ENCODE results near the gene RFK.

Gene RFK

DNA sequence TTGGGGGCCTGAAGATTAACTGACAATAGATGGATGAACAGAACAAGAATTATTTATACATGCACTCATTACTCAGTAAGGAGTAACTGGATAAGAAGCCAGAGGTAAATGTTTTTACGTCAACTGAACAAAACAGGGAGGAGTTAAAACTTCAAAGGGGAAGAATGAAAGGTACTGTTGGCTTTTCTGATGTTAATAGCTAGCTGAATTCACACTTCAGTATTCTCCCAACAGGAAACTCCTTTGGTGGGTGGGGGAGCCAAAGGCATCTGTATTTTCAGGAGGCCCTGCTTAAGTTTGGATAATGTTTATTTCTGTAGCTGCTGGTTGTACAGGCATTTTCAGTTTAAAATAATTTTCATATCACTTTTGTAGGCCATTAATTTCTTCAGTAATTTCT, 23.2 kb upstream of the RFK start:
- H3K79me2 ChIP-seq = no peaks in the 10 kb centered on the region
- TF ChIP-seq, protein P1, sequence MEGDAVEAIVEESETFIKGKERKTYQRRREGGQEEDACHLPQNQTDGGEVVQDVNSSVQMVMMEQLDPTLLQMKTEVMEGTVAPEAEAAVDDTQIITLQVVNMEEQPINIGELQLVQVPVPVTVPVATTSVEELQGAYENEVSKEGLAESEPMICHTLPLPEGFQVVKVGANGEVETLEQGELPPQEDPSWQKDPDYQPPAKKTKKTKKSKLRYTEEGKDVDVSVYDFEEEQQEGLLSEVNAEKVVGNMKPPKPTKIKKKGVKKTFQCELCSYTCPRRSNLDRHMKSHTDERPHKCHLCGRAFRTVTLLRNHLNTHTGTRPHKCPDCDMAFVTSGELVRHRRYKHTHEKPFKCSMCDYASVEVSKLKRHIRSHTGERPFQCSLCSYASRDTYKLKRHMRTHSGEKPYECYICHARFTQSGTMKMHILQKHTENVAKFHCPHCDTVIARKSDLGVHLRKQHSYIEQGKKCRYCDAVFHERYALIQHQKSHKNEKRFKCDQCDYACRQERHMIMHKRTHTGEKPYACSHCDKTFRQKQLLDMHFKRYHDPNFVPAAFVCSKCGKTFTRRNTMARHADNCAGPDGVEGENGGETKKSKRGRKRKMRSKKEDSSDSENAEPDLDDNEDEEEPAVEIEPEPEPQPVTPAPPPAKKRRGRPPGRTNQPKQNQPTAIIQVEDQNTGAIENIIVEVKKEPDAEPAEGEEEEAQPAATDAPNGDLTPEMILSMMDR (IDR thresholded peaks at IDR 0.05) = no peak
- H3K9ac ChIP-seq = no peak overlapping the region
- no peak overlapping the region for H2AFZ ChIP-seq
- H3K27me3 ChIP-seq (ENCODE audit: control insufficient read depth, insufficient read depth, low read length) = no peaks in the 10 kb centered on the region
- H3K9me3 ChIP-seq (ENCODE audit: control insufficient read depth, low read length) = no peaks in the 10 kb centered on the region
- no peak overlapping the region for H3K27ac ChIP-seq
- H3K36me3 ChIP-seq (ENCODE audit: control insufficient read depth, insufficient read depth, low read length) = no peaks in the 10 kb centered on the region
- no peak overlapping the region for H3K4me3 ChIP-seq (ENCODE audit: low read depth, low read length)
- no peak overlapping the region for H3K4me2 ChIP-seq (ENCODE audit: low read length)
- no peaks in the 10 kb centered on the region for H3K4me1 ChIP-seq

DNA sequence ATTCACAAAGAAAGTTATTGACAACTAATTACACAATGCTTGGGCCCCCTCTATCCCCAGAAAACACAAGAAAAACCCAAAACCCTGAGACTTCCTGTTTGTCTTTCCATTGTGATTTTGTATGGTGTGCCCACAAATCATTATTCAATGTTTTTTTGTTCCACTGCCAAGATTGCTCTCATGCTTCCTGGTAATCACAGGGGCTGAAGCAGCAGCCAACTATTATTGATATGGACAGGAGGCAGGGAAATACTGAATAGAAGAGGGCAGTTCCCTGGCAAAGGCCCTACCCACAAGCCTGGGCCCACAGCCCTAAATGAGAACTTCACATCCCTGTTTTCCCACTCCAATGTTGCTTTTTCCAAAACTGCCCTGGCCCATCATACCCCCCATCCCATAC, 21.5 kb upstream of the RFK start:
- H3K4me2 ChIP-seq (ENCODE audit: low read length) = no peak overlapping the region
- H3K4me3 ChIP-seq (ENCODE audit: low read depth, low read length) = no peak overlapping the region
- no peak overlapping the region for H3K27ac ChIP-seq
- TF ChIP-seq, protein P1 (IDR thresholded peaks at IDR 0.05) = no peak
- no peak overlapping the region for H2AFZ ChIP-seq
- H3K9me3 ChIP-seq (ENCODE audit: control insufficient read depth, low read length) = no peaks in the 10 kb centered on the region
- no peak overlapping the region for H3K9ac ChIP-seq
- H3K27me3 ChIP-seq (ENCODE audit: control insufficient read depth, insufficient read depth, low read length) = no peaks in the 10 kb centered on the region
- H3K79me2 ChIP-seq = no peaks in the 10 kb centered on the region
- no peaks in the 10 kb centered on the region for H3K4me1 ChIP-seq
- H3K36me3 ChIP-seq (ENCODE audit: control insufficient read depth, insufficient read depth, low read length) = no peaks in the 10 kb centered on the region

DNA sequence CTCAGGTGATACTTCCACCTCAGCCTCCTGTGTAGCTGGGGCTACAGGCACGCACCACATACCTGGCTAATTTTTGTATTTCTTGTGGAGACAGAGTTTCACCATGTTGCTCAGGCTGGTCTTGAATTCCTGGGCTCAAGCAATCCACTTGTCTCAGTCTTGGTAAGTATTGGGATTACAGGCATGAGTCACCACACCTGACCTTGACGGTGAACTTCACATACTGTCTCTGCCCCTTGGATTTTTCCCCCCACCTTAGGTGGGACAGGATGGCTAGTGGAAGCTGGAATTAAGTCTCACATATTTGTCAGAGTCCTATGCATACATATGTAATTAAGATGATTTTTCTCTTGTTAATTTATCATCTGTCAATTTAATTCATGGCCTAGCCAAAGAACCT, 20.9 kb upstream of the RFK start:
- Histone ChIP-seq H3K79me2 (no peaks in the 10 kb centered on the region), H3K36me3 (ENCODE audit: control insufficient read depth, insufficient read depth, low read length) (no peaks in the 10 kb centered on the region), H2AFZ (no peak overlapping the region), H3K4me3 (ENCODE audit: low read depth, low read length) (no peak overlapping the region), H3K4me2 (ENCODE audit: low read length) (no peak overlapping the region), H3K27ac (no peak overlapping the region), H3K4me1 (no peaks in the 10 kb centered on the region), H3K9me3 (ENCODE audit: control insufficient read depth, low read length) (no peaks in the 10 kb centered on the region), H3K27me3 (ENCODE audit: control insufficient read depth, insufficient read depth, low read length) (no peaks in the 10 kb centered on the region), H3K9ac (no peak overlapping the region)
- TF ChIP-seq, protein P1 (IDR thresholded peaks at IDR 0.05) = no peak

DNA sequence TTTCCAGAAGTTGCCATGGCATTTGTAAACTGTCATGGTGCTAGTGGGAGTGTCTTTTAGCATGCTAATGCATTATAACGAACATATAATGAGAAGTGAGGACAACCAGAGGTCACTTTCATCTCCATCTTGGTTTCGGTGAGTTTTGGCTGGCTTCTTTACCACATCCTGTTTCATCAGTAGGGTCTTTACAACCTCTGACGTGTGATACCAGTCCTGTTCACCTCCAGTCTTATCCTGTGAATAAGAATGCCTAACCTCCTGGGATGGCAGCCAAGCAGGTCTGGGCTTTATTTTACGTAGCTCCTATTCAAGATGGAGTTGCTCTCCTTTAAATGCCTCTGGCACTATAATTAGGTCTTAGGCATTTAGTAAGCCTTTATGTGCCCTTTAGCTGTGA, 20.4 kb upstream of the RFK start:
- no peak overlapping the region for H3K27ac ChIP-seq
- H2AFZ ChIP-seq = no peak overlapping the region
- no peaks in the 10 kb centered on the region for H3K4me1 ChIP-seq
- no peak overlapping the region for H3K4me2 ChIP-seq (ENCODE audit: low read length)
- no peaks in the 10 kb centered on the region for H3K27me3 ChIP-seq (ENCODE audit: control insufficient read depth, insufficient read depth, low read length)
- TF ChIP-seq, protein P1 (IDR thresholded peaks at IDR 0.05) = no peak
- no peak overlapping the region for H3K9ac ChIP-seq
- H3K4me3 ChIP-seq (ENCODE audit: low read depth, low read length) = no peak overlapping the region
- no peaks in the 10 kb centered on the region for H3K36me3 ChIP-seq (ENCODE audit: control insufficient read depth, insufficient read depth, low read length)
- no peaks in the 10 kb centered on the region for H3K9me3 ChIP-seq (ENCODE audit: control insufficient read depth, low read length)
- H3K79me2 ChIP-seq = no peaks in the 10 kb centered on the region

DNA sequence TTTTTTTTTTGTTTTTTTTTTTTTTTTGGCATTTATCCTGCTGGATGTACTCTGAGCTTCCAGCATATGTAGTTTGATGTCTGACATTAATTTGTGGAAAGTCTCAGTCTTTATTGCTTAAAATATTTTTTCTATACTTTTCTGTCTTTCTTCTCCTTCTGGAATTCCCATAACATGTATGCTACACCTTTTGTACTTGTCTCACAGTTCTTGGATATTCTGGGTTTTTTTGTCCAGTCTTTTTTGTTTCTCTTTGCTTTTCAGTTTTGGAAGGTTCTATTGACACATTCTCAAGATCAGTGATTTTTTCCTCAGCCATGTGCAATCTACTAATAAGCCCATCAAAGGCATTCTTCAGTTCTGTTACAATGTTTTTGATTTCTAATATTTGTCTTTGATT, 19.4 kb upstream of the RFK start:
- no peak overlapping the region for H2AFZ ChIP-seq
- no peaks in the 10 kb centered on the region for H3K27me3 ChIP-seq (ENCODE audit: control insufficient read depth, insufficient read depth, low read length)
- H3K4me3 ChIP-seq (ENCODE audit: low read depth, low read length) = no peak overlapping the region
- H3K4me1 ChIP-seq = no peaks in the 10 kb centered on the region
- TF ChIP-seq, protein P1 (IDR thresholded peaks at IDR 0.05) = no peak
- H3K27ac ChIP-seq = no peak overlapping the region
- no peak overlapping the region for H3K9ac ChIP-seq
- no peaks in the 10 kb centered on the region for H3K9me3 ChIP-seq (ENCODE audit: control insufficient read depth, low read length)
- H3K36me3 ChIP-seq (ENCODE audit: control insufficient read depth, insufficient read depth, low read length) = no peaks in the 10 kb centered on the region
- H3K79me2 ChIP-seq = no peaks in the 10 kb centered on the region
- H3K4me2 ChIP-seq (ENCODE audit: low read length) = no peak overlapping the region

All from parathyroid adenoma (tissue), 2 donors.